GM18511 (cell line): ENCODE measurements around the gene PPEF1.

Experiments used
- ATAC-seq: cut with Tn5 transposase; IDR thresholded peaks from one replicate; pipeline ENCODE4 v1.9.1; 2021; ENCODE audit warnings: mild to moderate bottlenecking, moderate library complexity; ENCODE audit not compliant: unreplicated experiment

The PPEF1 gene, protein sequence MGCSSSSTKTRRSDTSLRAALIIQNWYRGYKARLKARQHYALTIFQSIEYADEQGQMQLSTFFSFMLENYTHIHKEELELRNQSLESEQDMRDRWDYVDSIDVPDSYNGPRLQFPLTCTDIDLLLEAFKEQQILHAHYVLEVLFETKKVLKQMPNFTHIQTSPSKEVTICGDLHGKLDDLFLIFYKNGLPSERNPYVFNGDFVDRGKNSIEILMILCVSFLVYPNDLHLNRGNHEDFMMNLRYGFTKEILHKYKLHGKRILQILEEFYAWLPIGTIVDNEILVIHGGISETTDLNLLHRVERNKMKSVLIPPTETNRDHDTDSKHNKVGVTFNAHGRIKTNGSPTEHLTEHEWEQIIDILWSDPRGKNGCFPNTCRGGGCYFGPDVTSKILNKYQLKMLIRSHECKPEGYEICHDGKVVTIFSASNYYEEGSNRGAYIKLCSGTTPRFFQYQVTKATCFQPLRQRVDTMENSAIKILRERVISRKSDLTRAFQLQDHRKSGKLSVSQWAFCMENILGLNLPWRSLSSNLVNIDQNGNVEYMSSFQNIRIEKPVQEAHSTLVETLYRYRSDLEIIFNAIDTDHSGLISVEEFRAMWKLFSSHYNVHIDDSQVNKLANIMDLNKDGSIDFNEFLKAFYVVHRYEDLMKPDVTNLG

DNA sequence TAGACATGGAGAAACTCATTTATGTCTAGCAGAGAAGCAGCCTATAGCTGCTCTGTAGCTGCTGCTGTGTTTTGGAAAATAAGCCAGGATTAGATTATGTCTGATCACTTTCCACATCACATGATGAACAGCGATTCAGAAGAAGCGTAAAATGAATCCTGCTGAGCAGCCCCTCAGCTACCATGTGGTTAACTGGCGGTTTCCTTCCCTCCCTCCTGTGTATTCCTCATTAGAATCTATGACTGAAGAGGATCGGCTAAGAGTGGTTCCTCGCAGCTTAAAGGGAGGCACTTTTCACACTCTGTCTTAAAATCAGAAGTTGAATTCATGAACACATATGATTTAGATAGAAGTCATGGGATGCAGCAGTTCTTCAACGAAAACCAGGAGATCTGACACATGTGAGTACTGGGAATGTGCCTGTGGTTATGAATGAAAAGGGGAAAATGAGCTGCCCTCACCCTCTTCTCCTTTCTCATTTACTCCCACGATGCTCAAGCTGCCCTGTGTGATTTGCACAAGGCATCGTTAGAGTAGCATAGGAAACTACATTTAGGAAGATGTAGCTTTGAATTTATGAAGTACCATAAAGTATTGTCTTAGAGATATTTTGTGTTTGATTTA lies at the start of gene PPEF1:
Gene PPEF1 (plus strand): TSS at position 220 of the 624 bp plus-strand sequence. CDS start 136 bp downstream, at position 356.
- ATAC-seq, result no peak

DNA sequence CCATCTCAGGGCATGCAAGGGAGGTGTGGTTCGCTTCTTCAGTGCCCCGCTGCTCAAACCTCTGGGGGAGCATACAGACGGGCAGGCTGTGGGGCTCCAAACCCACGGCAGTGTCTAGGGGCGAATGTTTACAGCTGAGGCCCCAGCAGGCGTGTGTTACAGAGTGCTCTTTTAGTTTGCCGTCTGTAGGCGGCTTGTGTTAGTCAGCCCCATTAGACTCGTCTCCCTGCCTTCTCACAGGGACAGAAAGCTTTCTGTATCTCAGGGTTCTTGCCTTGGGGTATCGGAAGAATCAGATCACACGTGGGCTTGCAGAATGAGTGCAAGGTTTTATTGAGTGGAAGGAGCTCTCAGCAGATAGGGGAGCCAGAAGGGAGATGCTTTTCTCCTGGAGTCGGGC lies 46.2 kb upstream of the PPEF1 start:
- ATAC-seq, result no peak

DNA sequence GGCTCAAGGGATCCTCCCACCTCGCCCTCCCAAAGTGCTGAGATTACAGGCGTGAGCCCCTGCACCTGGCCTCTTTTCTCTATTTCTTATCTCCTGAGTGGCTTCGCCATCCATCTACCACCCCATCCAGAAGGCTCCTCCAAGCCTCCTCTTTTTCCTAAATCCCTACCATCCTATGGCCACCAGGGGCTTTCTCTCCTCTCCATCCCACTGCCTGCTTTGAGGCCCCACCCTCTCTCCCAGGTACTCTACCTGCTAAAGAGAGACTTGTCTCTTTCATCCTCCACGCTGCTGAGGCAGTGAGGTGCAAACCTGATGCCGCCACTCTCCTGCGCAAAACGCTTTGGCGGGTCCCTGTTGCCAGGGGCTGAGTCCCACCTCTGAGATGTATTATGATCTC lies 42.5 kb upstream of the PPEF1 start:
- no peak for ATAC-seq

DNA sequence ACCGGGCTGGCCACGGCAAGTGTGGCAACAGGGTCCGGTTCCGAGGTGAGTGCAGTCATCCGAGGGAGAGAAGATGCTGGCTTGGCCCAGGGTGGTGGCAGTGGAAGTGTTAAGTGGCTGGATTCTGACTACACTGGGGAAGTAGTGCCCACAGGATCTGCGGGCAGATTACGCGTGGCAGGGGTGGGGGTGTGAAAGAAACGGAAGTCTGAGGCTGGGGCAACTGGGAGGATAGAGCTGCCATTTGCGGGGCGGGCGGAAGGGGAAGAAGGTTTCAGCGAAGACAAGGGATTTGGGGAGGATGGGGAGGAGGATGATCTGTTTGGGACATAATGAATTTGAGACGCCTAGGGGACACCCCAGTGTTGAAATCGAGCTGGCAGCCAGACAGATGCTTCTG lies 40.8 kb upstream of the PPEF1 start:
- ATAC-seq, result no peak

DNA sequence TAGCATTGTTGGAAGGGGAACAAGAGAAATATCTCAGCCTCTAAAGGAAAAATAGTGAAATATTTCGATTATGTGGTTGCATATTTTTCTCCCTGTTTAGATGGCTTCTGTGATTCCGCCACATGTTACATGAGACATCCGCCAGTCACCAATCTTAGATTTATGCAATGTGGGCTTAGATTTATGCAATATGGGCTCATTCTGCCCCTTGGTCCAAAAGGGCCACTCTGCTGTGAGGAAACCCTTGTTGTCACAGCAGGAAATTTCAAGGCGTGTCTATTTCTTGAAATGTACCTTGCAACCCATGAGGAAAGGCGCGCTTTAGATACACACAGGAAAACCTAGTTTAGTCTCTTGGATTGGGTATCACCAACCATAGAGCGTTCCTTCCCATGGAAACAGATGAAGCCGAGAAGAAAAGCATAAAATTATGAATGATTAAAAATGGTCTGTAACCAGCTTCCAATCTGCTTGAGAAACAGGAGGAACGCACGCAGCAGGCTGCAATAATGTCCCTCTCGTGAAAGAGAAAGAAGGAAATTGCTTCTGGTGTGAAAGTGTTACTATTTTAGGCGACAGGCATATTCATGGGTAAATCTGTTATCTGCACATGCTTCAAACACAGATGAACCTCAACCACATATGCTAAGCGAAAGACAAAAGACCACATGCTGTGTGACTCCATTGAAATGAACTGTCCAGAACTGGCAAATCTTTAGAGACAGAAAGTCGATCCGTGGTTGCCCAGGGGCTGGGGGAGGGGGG lies 39.2 kb upstream of the PPEF1 start:
- ATAC-seq, result peak; percentile 50

DNA sequence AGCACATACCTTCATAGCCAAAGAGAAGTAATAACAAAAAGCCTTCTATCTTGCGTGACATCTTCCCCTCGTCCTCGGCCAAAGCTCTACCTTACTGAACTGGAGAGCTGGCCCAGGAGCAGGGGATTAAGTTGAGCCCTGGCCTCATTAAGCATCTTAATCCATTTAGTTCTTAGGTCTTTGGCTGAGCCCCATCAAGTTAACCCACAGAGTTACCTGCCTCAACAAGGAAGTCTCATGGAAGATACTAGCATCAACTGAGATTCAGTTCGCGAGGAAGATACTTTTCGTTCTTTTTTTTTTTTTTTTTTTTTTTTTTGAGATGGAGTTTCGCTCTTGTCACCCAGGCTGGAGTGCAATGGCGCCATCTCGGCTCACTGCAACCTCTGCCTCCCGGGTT lies 35.4 kb upstream of the PPEF1 start, which contains the start of gene RS1:
Gene RS1 (minus strand): TSS at position 101 of the 400 bp plus-strand sequence. CDS start 40 bp downstream, at position 61.
- ATAC-seq, result no peak

DNA sequence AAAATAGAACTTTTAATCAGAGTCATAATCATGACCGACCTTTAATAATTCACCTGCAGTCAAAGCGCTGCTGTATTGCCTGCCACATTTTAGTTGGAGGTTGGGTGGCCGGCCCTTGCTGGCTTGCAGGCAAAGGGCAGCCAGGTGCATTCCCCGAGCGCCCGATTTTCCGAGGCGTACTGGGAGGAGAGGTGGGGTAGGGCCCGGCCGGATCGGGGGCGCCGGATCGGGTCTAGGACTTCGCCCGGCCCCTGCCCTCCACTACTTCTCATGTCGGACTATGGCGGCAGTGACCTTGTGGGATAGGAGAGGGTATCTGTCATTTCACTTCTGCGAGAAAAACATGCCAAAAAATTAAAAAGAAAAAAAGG lies 33.0 kb upstream of the PPEF1 start:
- ATAC-seq, result peak; percentile 54

DNA sequence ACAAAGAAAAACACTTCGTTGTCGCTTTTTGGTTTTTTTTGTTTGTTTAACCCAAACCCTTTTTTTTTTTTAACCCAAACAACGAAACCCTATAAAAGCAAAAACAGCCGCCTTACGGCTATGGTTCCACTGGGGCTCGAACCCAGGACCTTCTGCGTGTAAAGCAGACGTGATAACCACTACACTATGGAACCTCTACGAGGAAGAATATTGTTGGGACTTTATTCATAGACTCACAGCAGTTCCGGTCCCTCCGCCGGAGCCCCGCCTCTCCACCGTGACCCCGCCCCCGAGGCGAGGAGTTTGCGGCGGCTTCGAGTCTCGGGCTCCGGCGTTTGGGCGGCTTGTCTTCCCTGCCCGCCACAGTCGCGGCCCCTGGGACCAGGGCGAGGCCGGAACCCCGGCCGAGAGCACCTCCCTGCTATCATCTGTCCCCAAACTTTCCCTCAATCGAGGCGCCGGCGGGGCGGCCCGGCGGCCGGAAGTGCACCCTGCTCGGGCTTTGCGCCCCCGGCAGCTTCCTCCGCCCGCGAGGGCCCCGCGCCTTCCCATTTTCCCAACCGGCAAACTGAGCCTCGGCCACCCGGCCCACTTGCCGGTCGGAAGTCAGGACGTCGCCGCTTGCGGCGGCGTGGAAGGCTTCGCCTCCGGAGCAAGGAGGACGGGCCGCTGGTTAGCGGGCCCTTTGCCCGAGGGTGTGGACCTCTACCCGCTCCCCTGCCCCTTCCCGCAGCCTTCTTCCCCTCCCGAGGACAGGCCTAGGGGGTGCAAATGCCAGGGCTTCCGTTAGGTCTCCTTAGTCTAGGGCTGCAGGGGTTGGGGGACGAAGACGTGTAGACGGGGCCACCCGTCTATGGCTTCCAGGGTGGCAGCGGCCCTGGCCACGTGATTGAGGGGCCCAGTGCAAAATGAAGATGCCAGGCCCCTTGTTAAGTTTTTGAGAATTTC lies 32.4 kb upstream of the PPEF1 start:
- peak; percentile 78 for ATAC-seq

DNA sequence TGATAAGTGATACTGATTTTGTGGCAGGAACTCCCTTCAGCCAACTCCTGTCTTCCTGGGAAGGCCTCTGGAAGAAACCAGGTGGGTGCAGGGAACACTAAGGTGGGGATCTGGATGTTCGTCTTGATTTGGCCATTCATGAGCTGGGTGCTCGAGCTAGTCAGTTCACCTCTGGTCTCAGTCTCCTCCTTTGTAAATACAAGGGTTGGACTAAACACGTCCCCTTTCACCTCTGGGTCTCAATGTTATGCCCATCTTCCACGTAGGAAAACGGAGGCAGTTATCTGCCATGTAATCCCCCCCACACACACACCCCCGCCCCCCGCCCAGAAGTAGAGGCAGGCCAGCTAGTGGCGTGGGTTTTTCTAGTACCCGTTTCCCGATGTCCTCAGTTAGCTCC lies 31.4 kb upstream of the PPEF1 start:
- ATAC-seq, result no peak

DNA sequence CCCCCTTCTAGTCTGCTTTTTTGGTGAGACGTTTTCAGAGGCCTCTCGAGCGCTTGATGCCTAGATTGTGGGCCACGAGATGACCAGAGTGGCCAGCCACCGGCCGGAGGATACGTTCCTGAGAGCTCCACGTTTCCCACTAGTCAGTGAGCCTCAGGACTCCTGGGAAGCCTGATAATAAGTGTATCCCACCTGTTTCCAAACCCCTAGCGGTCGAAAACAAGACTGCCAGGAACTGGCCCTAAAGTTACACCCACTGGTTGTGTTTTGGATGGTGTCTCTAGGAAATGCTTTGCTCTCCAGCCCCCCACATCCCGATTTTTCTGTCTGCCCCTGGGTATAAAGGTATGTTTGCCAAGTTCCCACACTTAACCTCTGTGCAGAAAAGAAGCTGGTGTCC lies 31.0 kb upstream of the PPEF1 start:
- ATAC-seq, result no peak

DNA sequence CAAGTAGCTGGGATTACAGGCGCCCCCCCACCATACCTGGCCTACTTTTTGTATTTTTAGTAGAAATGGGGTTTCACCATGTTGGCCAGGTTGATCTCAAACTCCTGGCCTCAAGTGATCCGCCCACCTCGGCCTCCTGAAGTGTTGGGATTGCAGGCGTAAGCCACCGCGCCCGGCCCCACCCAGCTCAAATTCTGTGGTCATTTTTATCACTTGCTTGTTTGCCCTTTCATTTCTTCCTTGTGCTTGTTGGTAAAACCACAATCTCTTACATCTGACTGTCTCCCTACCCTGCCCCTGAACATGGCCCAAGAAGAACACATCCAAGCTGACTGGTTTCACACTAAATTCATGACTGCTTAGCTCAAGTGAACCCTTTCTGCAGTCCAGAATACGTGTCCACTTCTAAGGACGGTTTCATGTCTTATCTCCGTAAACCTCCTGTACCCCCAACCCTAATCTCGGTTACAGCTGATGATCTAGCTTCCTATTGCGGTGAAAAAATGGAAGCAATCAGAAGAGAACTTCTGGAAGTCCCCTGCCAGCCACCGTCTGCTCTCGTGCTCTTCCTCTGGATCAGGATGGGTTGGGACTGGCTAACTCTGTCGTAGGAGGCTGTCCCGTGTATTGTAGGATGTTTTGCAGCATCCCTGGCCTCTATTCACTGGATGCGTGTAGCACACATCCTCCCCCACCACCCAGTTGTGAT lies 30.1 kb upstream of the PPEF1 start:
- no peak for ATAC-seq

DNA sequence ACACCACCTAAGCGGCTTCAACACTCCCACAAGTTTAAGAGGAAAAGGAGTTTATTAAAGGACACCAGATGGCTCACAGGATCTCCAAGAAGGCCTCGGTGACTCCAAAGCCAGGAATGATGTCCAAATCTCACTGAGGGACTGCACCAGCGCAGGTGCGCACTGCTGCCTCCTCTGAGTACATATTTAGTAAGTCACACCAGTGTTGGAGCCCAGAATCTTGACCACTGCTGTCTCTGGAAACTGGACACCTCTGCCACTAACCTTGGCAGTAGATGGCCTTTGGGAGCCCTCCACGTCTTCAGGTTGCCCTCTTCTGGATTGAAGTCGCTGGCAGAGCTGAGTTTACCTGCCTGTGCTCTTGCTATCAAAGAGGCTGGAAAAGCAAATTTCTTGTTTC lies 25.4 kb upstream of the PPEF1 start:
- no peak for ATAC-seq

DNA sequence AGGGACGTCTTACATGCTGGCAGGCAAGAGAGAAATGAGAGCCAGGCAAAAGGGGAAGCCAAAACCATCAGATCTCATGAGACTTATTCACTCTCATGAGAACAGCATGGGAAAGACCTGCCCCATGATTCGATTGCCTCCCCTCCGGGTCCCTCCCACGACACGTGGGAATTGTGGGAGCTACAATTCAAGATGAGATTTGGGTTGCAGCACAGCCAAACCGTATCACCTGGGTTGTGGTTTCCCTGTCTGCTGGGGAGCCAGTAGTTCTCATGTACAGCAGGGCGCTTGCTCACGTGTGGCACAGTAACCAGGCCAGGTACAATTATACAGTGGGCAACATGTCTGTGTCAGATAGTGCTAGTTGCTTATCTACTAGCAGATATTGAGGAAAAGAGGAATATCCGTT lies 24.5 kb upstream of the PPEF1 start:
- ATAC-seq, result no peak

DNA sequence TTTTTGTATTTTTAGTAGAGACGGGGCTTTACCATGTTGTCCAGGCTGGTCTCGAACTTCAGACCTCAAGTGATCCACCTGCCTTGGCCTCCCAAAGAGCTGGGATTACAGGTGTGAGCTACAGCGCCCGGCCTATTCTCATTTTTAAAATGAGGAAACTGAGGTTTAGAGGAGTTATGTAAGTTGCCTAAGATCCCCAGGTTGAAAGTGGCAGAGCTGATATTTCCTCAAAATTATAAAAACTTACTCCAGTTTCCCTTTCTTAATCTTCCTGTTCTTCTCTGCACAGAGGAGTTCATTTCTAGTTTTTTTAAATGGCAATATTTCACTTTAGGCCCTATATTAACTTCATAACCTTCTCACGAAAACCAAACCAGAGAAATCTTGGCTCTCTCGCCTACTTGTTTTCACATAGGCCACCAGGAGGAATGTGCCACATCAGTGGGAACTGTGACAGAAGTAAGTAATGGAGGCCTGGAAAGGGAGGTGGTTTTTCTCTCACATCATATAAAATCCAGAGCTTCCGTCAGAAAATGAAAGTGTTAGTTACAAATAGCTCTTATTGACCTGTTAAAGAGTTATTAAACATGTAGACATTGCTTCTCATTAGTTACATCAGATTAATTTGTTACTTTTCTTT lies 19.5 kb upstream of the PPEF1 start:
- no peak for ATAC-seq

DNA sequence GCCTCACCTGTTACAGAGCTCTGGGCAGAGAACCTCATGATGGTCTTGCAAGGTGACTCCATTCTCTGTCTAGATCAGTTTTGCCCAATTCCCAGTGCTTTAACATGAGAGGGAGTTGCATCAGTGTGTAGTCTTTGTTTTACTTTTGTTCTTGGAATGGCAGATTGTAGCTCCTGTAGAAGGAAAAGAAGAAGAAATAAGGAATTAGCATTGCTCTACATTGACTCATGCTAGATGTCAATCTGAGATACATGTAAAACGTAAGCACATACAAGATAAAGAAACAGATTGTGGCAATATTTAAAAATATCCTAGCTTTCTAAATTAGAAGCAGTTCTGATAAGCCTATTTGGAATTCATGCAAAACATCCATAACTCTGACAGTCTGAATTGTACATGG lies 16.0 kb upstream of the PPEF1 start:
- ATAC-seq, result no peak

DNA sequence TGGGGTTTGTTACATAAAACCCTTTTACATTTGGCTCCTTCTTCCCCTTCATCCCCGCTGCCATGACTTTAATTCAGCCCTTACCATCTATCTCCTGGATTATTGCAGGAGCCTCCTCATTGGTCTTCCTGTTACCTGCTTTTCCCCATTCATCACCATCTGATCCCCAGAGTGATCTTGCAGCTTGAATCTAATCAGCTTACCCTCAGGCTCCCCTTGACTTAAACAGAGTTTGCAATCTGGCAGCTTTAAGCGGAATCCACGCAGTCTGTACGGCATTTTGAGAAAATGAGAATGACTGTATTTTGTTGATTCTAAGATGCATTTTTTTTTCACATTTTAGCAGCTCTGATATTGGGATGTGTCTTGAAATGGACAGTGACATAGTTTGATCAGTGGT lies 14.9 kb upstream of the PPEF1 start:
- no peak for ATAC-seq

DNA sequence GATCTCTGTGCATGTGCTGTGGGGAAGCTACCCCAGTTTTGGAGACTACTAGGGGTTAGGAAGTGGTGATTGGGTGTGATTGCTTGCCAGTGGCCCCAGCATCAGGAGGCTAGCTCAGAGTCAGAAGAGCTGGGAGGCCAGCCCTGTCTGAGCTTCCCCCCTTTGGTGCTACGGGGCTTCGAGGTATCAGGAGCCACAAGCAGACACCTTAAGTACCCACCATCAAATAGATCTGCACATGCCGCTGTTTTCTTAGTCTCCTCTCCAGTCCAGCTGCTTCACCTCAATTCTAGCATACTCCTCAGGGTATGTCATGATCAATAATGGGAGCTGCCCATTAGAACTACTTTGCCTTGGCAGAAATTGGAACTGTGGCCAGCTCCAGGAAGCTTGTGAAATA lies 10.8 kb upstream of the PPEF1 start:
- ATAC-seq, result no peak

DNA sequence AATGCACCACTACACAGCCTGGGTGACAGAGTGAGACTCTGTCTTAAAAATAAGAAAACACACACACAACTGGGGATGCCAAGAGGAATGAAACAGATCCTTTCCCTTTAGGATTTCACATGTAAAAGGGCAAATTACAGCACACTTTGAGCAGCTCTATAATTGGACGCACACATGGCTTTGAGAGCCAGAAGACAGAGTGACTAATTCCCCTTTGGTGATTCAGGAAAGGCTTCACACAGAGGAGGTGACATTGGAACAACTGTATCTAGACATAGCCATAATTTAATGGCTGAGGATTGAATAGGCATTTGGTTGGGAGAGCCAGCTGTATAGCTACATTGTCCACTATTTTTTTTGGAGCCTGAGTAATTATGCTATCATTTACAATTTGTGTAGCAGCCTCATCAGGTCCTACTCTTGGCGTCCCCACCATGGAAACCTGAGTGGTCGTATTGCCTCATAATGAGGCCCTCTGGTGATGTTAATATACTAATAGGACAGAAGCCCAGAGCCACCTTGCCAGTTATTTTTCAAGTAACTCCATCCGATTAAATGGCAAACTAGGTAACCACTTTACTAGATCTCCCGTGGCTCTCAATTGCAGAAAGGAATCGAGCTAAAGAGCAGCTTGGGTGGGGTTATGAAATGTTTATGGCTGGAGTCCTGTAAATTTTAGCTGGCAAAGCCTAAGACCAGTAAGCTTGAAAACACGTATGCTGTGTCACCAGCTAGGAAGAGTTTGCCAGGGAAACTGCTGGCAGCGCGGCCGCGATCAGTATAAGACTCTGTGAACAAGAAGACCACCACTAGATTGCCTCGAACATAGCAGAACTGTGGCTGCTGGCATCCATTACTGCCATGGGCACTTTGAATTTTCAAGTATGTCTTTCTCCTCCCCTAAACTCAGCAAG lies 8.5 kb upstream of the PPEF1 start:
- ATAC-seq, result no peak
